ENCODE data around the gene CD55. TPM values are rescaled to one million over a fixed set of nuclear protein-coding genes. Genes with fewer than 3 reads are reported as not detected.

The CD55 gene
- total RNA-seq, 2 donors from 2014 or later: 19.5 to 26.1 TPM

GRCh38 chr1:207366022-207366421 is 44.5 kb downstream of the CD55 start:
- no peaks in the 10 kb centered on the region for H3K27me3 Mint-ChIP-seq (ENCODE audit: insufficient read depth)
- Histone ChIP-seq H3K9ac (ENCODE audit: extremely low read depth, low read length, poor library complexity, severe bottlenecking) (no peak overlapping the region), H3K4me1 (ENCODE audit: control insufficient read depth, insufficient read depth, low read length) (no peaks in the 10 kb centered on the region), H3K36me3 (ENCODE audit: control insufficient read depth, insufficient read depth, low read length) (no peaks in the 10 kb centered on the region), H3K27me3 (ENCODE audit: control insufficient read depth, insufficient read depth, low read length, poor library complexity, severe bottlenecking) (no peaks in the 10 kb centered on the region), H3K9me3 (ENCODE audit: control insufficient read depth, low read length) (no peaks in the 10 kb centered on the region), H3K4me3 (ENCODE audit: low read length) (no peak overlapping the region), H3K27ac (ENCODE audit: low read depth, low read length) (no peak overlapping the region)
- peaks cover 1% of the 10 kb centered on the region for H3K36me3 Mint-ChIP-seq (ENCODE audit: low read depth)
- no peak for DNase-seq
- TF ChIP-seq CTCF (conservative IDR thresholded peaks at IDR 0.05): no peak
- WGBS, 2 experiments (ENCODE audit: insufficient coverage in 1 of 2, insufficient read length in 1 of 2): 96% methylated on average over 1 of the region's 2 CpGs; no CpG with 5 or more reads in 1 of the 2 experiments
- no peak overlapping the region for H3K4me3 Mint-ChIP-seq
- no peaks in the 10 kb centered on the region for H3K9me3 Mint-ChIP-seq
- H3K27ac Mint-ChIP-seq: no peak overlapping the region
- H3K4me1 Mint-ChIP-seq: no peaks in the 10 kb centered on the region

- no peaks in the 10 kb centered on the region for H3K9me3 ChIP-seq (ENCODE audit: control insufficient read depth, low read length)
- no peak for DNase-seq
- Mint-ChIP-seq H3K27ac (no peak overlapping the region), H3K4me3 (no peak overlapping the region), H3K9me3 (no peaks in the 10 kb centered on the region), H3K36me3 (ENCODE audit: low read depth) (no peaks in the 10 kb centered on the region), H3K27me3 (ENCODE audit: insufficient read depth) (no peaks in the 10 kb centered on the region), H3K4me1 (no peaks in the 10 kb centered on the region)
- no peak overlapping the region for H3K4me3 ChIP-seq (ENCODE audit: low read length)
- no peak for TF ChIP-seq CTCF (conservative IDR thresholded peaks at IDR 0.05)
- no peak overlapping the region for H3K27ac ChIP-seq (ENCODE audit: low read depth, low read length)
- no peak overlapping the region for H3K9ac ChIP-seq (ENCODE audit: extremely low read depth, low read length, poor library complexity, severe bottlenecking)
- no peaks in the 10 kb centered on the region for H3K27me3 ChIP-seq (ENCODE audit: control insufficient read depth, insufficient read depth, low read length, poor library complexity, severe bottlenecking)
- no peaks in the 10 kb centered on the region for H3K4me1 ChIP-seq (ENCODE audit: control insufficient read depth, insufficient read depth, low read length)
- no peaks in the 10 kb centered on the region for H3K36me3 ChIP-seq (ENCODE audit: control insufficient read depth, insufficient read depth, low read length)
These were observed 67.2 kb downstream of the CD55 start for GRCh38 chr1:207388721-207389120.

GRCh38 chr1:207389728-207390464 is 68.4 kb downstream of the CD55 start:
- Mint-ChIP-seq H3K27me3 (ENCODE audit: insufficient read depth) (no peaks in the 10 kb centered on the region), H3K4me1 (no peaks in the 10 kb centered on the region), H3K27ac (no peak overlapping the region), H3K9me3 (no peaks in the 10 kb centered on the region), H3K36me3 (ENCODE audit: low read depth) (no peaks in the 10 kb centered on the region), H3K4me3 (no peak overlapping the region)
- Histone ChIP-seq H3K27ac (ENCODE audit: low read depth, low read length) (no peak overlapping the region), H3K36me3 (ENCODE audit: control insufficient read depth, insufficient read depth, low read length) (no peaks in the 10 kb centered on the region), H3K9me3 (ENCODE audit: control insufficient read depth, low read length) (no peaks in the 10 kb centered on the region), H3K4me1 (ENCODE audit: control insufficient read depth, insufficient read depth, low read length) (no peaks in the 10 kb centered on the region), H3K9ac (ENCODE audit: extremely low read depth, low read length, poor library complexity, severe bottlenecking) (no peak overlapping the region), H3K27me3 (ENCODE audit: control insufficient read depth, insufficient read depth, low read length, poor library complexity, severe bottlenecking) (no peaks in the 10 kb centered on the region), H3K4me3 (ENCODE audit: low read length) (no peak overlapping the region)
- 60 to 70% methylated on average over 1 of the region's 1 CpG for WGBS, 2 experiments (ENCODE audit: insufficient coverage in 1 of 2, insufficient read length in 1 of 2)
- DNase-seq: no peak
- no peak for TF ChIP-seq CTCF (conservative IDR thresholded peaks at IDR 0.05)
